Breast epithelium (tissue), 3 donors: Measurements from ENCODE around the gene TMC5.

Experiments used
- POLR2A ChIP-seq: fragments of 450-650 bp; IDR thresholded peaks from one replicate; pipeline ENCODE4 v1.6.1; 2016; ENCODE audit warnings: antibody characterized with exemption, mild to moderate bottlenecking, moderate library complexity
- POLR2AphosphoS5 ChIP-seq, 3 donors: sonication (generic); formaldehyde crosslinking; IDR thresholded peaks; one replicate each; pipeline ENCODE4 v1.6.1; 2017; ENCODE audit warnings: antibody characterized with exemption in 3 of 3
- TF ChIP-seq, protein P1 (sequence below), 3 donors: fragments of 450-650 bp; IDR thresholded peaks; one replicate each; pipeline ENCODE4 v1.5.1; 2016 to 2017; ENCODE audit warnings: antibody characterized with exemption in 3 of 3, mild to moderate bottlenecking in 3 of 3, moderate library complexity in 3 of 3

DNA sequence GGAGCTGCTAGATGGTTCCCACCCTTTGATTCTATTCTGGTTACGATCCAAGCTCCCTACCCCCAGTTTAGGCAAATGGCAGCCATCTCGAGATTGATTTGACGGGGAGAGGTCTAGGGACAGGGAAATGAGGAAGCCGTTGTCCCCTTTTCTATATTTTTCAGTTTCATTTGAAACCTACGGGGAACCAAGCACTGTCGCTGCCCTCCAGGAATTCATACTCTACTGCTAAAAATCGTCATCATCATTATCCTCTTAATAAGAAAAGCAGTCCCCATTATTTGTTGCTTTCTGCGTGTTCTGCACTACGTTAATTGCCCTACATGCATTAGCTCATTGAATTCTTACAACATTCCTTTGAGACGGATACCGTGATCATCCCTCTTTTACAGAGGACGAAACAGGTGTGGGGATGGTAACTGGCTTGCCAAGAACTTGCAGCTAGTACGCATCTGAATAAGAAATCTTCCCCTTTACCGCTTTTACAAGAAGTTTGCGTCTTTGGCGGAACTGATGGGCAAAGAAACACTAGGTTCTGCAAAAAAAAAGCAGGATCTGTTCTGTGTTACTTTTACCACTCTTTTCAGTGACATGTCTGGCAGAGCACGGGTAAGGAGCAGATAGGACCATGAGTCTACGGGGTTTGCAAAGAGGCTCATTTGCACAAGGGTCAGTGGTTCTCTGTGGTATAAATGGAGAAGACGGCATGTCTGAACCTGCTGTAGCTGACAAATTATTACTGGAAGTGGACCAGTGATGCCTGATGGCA, 107.1 kb downstream of the TMC5 start:
- TF ChIP-seq, protein P1, sequence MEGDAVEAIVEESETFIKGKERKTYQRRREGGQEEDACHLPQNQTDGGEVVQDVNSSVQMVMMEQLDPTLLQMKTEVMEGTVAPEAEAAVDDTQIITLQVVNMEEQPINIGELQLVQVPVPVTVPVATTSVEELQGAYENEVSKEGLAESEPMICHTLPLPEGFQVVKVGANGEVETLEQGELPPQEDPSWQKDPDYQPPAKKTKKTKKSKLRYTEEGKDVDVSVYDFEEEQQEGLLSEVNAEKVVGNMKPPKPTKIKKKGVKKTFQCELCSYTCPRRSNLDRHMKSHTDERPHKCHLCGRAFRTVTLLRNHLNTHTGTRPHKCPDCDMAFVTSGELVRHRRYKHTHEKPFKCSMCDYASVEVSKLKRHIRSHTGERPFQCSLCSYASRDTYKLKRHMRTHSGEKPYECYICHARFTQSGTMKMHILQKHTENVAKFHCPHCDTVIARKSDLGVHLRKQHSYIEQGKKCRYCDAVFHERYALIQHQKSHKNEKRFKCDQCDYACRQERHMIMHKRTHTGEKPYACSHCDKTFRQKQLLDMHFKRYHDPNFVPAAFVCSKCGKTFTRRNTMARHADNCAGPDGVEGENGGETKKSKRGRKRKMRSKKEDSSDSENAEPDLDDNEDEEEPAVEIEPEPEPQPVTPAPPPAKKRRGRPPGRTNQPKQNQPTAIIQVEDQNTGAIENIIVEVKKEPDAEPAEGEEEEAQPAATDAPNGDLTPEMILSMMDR (IDR thresholded peaks at IDR 0.05) = no peak
- TF ChIP-seq POLR2A (no peak), POLR2AphosphoS5 (IDR thresholded peaks at IDR 0.05) (no peak)
